ENCODE results near the gene MCM7.
"Not testable (repeated sequence)": the region's sequence is repeated elsewhere in the genome, so short reads cannot be mapped to it uniquely, and the experiment has no call there.

MCM7 gene

GRCh38 chr7:100101016-100101862, at the start of gene MCM7, which contains the start of gene AP4M1:
Gene MCM7 (minus strand): TSS chr7:100101397. CDS start chr7:100101294, 103 bp downstream.
Gene AP4M1 (plus strand): TSS chr7:100101643. CDS start chr7:100101715, 72 bp downstream.
- peak; percentile 87 to 91 for DNase-seq (ENCODE audit: low spot score in 2 of 2)
- Mint-ChIP-seq H3K27me3 (no peaks in the 10 kb centered on the region), H3K4me3 (peak within 1 kb of the TSS; percentile 94), H3K9me3 (no peaks in the 10 kb centered on the region), H3K4me1 (peaks cover 37% of the 10 kb centered on the region), H3K27ac (ENCODE audit: low read depth) (peak within 1 kb of the TSS; percentile 97), H3K36me3 (ENCODE audit: insufficient read depth) (peaks cover 55% of the 10 kb centered on the region)
- ATAC-seq (replicated peaks; ENCODE audit: extremely low read depth, poor library complexity, severe bottlenecking): peak; percentile 91

GRCh38 chr7:100148559-100149328, 47.5 kb upstream of the MCM7 start, which contains the start of gene LAMTOR4:
Gene LAMTOR4 (plus strand): TSS chr7:100148918. CDS start chr7:100148973, 55 bp downstream.
- peaks cover 26% of the 10 kb centered on the region for H3K4me1 Mint-ChIP-seq
- ATAC-seq (replicated peaks; ENCODE audit: extremely low read depth, poor library complexity, severe bottlenecking): peak; percentile 96
- DNase-seq (ENCODE audit: low spot score in 2 of 2): peak; percentile 90 to 98
- peak within 1 kb of the TSS; percentile 94 for H3K4me3 Mint-ChIP-seq
- H3K27me3 Mint-ChIP-seq: no peaks in the 10 kb centered on the region
- H3K27ac Mint-ChIP-seq (ENCODE audit: low read depth): peak within 1 kb of the TSS; percentile 97
- peaks cover 23% of the 10 kb centered on the region for H3K36me3 Mint-ChIP-seq (ENCODE audit: insufficient read depth)
- no peaks in the 10 kb centered on the region for H3K9me3 Mint-ChIP-seq

GRCh38 chr7:100148225-100148558, 47.0 kb upstream of the MCM7 start:
- no peaks in the 10 kb centered on the region for H3K9me3 Mint-ChIP-seq
- peak; percentile 4 for ATAC-seq (replicated peaks; ENCODE audit: extremely low read depth, poor library complexity, severe bottlenecking)

GRCh38 chr7:100147278-100147677, 46.1 kb upstream of the MCM7 start:
- Mint-ChIP-seq H3K27ac (ENCODE audit: low read depth) (no peak overlapping the region), H3K36me3 (ENCODE audit: insufficient read depth) (peaks cover 17% of the 10 kb centered on the region), H3K9me3 (no peaks in the 10 kb centered on the region), H3K4me1 (peaks cover 21% of the 10 kb centered on the region), H3K27me3 (no peaks in the 10 kb centered on the region), H3K4me3 (no peak overlapping the region)
- DNase-seq (ENCODE audit: low spot score in 2 of 2) (no peak), ATAC-seq (replicated peaks; ENCODE audit: extremely low read depth, poor library complexity, severe bottlenecking) (no peak)

More at GRCh38 chr7:100148225-100148558, 47.0 kb upstream of the MCM7 start:
- peaks cover 20% of the 10 kb centered on the region for H3K36me3 Mint-ChIP-seq (ENCODE audit: insufficient read depth)
- H3K27ac Mint-ChIP-seq (ENCODE audit: low read depth): peak overlapping the region; percentile 97
- peaks cover 26% of the 10 kb centered on the region for H3K4me1 Mint-ChIP-seq
- no peaks in the 10 kb centered on the region for H3K27me3 Mint-ChIP-seq
- no peak for DNase-seq (ENCODE audit: low spot score in 2 of 2)
- H3K4me3 Mint-ChIP-seq: peak overlapping the region; percentile 94

GRCh38 chr7:100146350-100146749, 45.2 kb upstream of the MCM7 start:
- not testable (repeated sequence) for H3K4me3 Mint-ChIP-seq; H3K27me3 Mint-ChIP-seq; H3K9me3 Mint-ChIP-seq; DNase-seq (ENCODE audit: low spot score in 2 of 2); H3K27ac Mint-ChIP-seq (ENCODE audit: low read depth); ATAC-seq (replicated peaks; ENCODE audit: extremely low read depth, poor library complexity, severe bottlenecking)
- Mint-ChIP-seq H3K4me1 (peaks cover 17% of the 10 kb centered on the region), H3K36me3 (ENCODE audit: insufficient read depth) (peaks cover 10% of the 10 kb centered on the region)

GRCh38 chr7:100142461-100142860, 41.3 kb upstream of the MCM7 start:
- Mint-ChIP-seq H3K4me3 (no peak overlapping the region), H3K27ac (ENCODE audit: low read depth) (no peak overlapping the region), H3K9me3 (no peaks in the 10 kb centered on the region), H3K36me3 (ENCODE audit: insufficient read depth) (no peaks in the 10 kb centered on the region), H3K27me3 (peaks cover 8% of the 10 kb centered on the region), H3K4me1 (no peaks in the 10 kb centered on the region)
- ATAC-seq (replicated peaks; ENCODE audit: extremely low read depth, poor library complexity, severe bottlenecking) (no peak), DNase-seq (ENCODE audit: low spot score in 2 of 2) (no peak)

GRCh38 chr7:100141555-100141949, 40.4 kb upstream of the MCM7 start:
- Mint-ChIP-seq H3K4me3 (no peak overlapping the region), H3K4me1 (no peaks in the 10 kb centered on the region), H3K9me3 (no peaks in the 10 kb centered on the region), H3K36me3 (ENCODE audit: insufficient read depth) (no peaks in the 10 kb centered on the region), H3K27me3 (peaks cover 8% of the 10 kb centered on the region), H3K27ac (ENCODE audit: low read depth) (no peak overlapping the region)
- DNase-seq (ENCODE audit: low spot score in 2 of 2) (no peak), ATAC-seq (replicated peaks; ENCODE audit: extremely low read depth, poor library complexity, severe bottlenecking) (no peak)

- no peak for DNase-seq (ENCODE audit: low spot score in 2 of 2)
- Mint-ChIP-seq H3K4me3 (no peak overlapping the region), H3K36me3 (ENCODE audit: insufficient read depth) (no peaks in the 10 kb centered on the region), H3K27me3 (peaks cover 8% of the 10 kb centered on the region), H3K27ac (ENCODE audit: low read depth) (no peak overlapping the region), H3K4me1 (no peaks in the 10 kb centered on the region), H3K9me3 (no peaks in the 10 kb centered on the region)
- ATAC-seq (replicated peaks; ENCODE audit: extremely low read depth, poor library complexity, severe bottlenecking): no peak
These were observed 36.9 kb upstream of the MCM7 start for GRCh38 chr7:100137851-100138760.

- DNase-seq (ENCODE audit: low spot score in 2 of 2) (peak; percentile 39 to 46), ATAC-seq (replicated peaks; ENCODE audit: extremely low read depth, poor library complexity, severe bottlenecking) (peak; percentile 68)
- Mint-ChIP-seq H3K4me3 (no peak overlapping the region), H3K27me3 (no peaks in the 10 kb centered on the region), H3K36me3 (ENCODE audit: insufficient read depth) (peaks cover 3% of the 10 kb centered on the region), H3K27ac (ENCODE audit: low read depth) (peak overlapping the region; percentile 39), H3K9me3 (no peaks in the 10 kb centered on the region), H3K4me1 (peaks cover 19% of the 10 kb centered on the region)
These were observed 31.5 kb upstream of the MCM7 start for GRCh38 chr7:100132697-100133151.

- H3K4me3 Mint-ChIP-seq: no peak overlapping the region
- peaks cover 21% of the 10 kb centered on the region for H3K4me1 Mint-ChIP-seq
- peaks cover 3% of the 10 kb centered on the region for H3K36me3 Mint-ChIP-seq (ENCODE audit: insufficient read depth)
- H3K27ac Mint-ChIP-seq (ENCODE audit: low read depth): peak overlapping the region; percentile 39
- DNase-seq (ENCODE audit: low spot score in 2 of 2): no peak
- no peak for ATAC-seq (replicated peaks; ENCODE audit: extremely low read depth, poor library complexity, severe bottlenecking)
- H3K9me3 Mint-ChIP-seq: no peaks in the 10 kb centered on the region
- no peaks in the 10 kb centered on the region for H3K27me3 Mint-ChIP-seq
These were observed 30.9 kb upstream of the MCM7 start for GRCh38 chr7:100132126-100132525.

- peaks cover 12% of the 10 kb centered on the region for H3K36me3 Mint-ChIP-seq (ENCODE audit: insufficient read depth)
- H3K4me1 Mint-ChIP-seq: peaks cover 31% of the 10 kb centered on the region
- no peaks in the 10 kb centered on the region for H3K9me3 Mint-ChIP-seq
- H3K27ac Mint-ChIP-seq (ENCODE audit: low read depth): peak overlapping the region; percentile 89
- H3K4me3 Mint-ChIP-seq: peak overlapping the region; percentile 18
- DNase-seq (ENCODE audit: low spot score in 2 of 2): peak; percentile 73 to 92
- no peak for ATAC-seq (replicated peaks; ENCODE audit: extremely low read depth, poor library complexity, severe bottlenecking)
- H3K27me3 Mint-ChIP-seq: no peaks in the 10 kb centered on the region
These were observed 29.6 kb upstream of the MCM7 start for GRCh38 chr7:100130608-100131453.

All from central memory CD8-positive, alpha-beta T cell (primary cell).